NCI-H2227 (cell line): ENCODE data around the gene NDE1.

Experiments
- DNase-seq: peaks from one replicate; lab custom pipeline; 2025; ENCODE audit not compliant: unreplicated experiment; lab: John Stamatoyannopoulos, UW

The NDE1 gene

GRCh38 chr16:15765116-15765515, 115.1 kb downstream of the NDE1 start:
- DNase-seq: no peak

- peak; percentile 38 for DNase-seq
These were observed 115.8 kb downstream of the NDE1 start for GRCh38 chr16:15765880-15766279.

- no peak for DNase-seq
These were observed 116.9 kb downstream of the NDE1 start for GRCh38 chr16:15766918-15767317.

GRCh38 chr16:15768201-15768600, 118.2 kb downstream of the NDE1 start:
- DNase-seq: no peak

GRCh38 chr16:15769239-15769638, 119.2 kb downstream of the NDE1 start:
- DNase-seq: no peak

GRCh38 chr16:15770107-15770506, 120.1 kb downstream of the NDE1 start:
- DNase-seq: no peak

GRCh38 chr16:15770512-15770911, 120.5 kb downstream of the NDE1 start:
- no peak for DNase-seq

GRCh38 chr16:15771694-15772093, 121.6 kb downstream of the NDE1 start:
- DNase-seq: no peak

- no peak for DNase-seq
These were observed 122.7 kb downstream of the NDE1 start for GRCh38 chr16:15772579-15773293.

GRCh38 chr16:15773968-15774367, 123.9 kb downstream of the NDE1 start:
- DNase-seq: no peak

GRCh38 chr16:15775209-15775608, 125.2 kb downstream of the NDE1 start:
- DNase-seq: no peak

GRCh38 chr16:15775663-15776304, 125.7 kb downstream of the NDE1 start:
- DNase-seq: no peak
